ENCODE data around the gene NUDT16L1. TPM values are rescaled to one million over a fixed set of nuclear protein-coding genes. Genes with fewer than 3 reads are reported as not detected.

The NUDT16L1 gene
- total and polyA plus RNA-seq, 2 of the 13 experiments (the other 11 are each of a cell fraction or from before 2014, with no cell fraction given) = 28.0 to 40.5 TPM

GRCh38 chr16:4663777-4664465 lies 29.4 kb upstream of the NUDT16L1 start (continued):
- TF ChIP-seq KDM3A (CRISPR knock-in tag; IDR thresholded peaks at IDR 0.05; ENCODE audit: low read depth) = peak; percentile 90
- TF ChIP-seq, protein P1, sequence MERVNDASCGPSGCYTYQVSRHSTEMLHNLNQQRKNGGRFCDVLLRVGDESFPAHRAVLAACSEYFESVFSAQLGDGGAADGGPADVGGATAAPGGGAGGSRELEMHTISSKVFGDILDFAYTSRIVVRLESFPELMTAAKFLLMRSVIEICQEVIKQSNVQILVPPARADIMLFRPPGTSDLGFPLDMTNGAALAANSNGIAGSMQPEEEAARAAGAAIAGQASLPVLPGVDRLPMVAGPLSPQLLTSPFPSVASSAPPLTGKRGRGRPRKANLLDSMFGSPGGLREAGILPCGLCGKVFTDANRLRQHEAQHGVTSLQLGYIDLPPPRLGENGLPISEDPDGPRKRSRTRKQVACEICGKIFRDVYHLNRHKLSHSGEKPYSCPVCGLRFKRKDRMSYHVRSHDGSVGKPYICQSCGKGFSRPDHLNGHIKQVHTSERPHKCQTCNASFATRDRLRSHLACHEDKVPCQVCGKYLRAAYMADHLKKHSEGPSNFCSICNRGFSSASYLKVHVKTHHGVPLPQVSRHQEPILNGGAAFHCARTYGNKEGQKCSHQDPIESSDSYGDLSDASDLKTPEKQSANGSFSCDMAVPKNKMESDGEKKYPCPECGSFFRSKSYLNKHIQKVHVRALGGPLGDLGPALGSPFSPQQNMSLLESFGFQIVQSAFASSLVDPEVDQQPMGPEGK (CRISPR knock-in tag; IDR thresholded peaks at IDR 0.05) = peak; percentile 87
- TF ChIP-seq, protein P2, sequence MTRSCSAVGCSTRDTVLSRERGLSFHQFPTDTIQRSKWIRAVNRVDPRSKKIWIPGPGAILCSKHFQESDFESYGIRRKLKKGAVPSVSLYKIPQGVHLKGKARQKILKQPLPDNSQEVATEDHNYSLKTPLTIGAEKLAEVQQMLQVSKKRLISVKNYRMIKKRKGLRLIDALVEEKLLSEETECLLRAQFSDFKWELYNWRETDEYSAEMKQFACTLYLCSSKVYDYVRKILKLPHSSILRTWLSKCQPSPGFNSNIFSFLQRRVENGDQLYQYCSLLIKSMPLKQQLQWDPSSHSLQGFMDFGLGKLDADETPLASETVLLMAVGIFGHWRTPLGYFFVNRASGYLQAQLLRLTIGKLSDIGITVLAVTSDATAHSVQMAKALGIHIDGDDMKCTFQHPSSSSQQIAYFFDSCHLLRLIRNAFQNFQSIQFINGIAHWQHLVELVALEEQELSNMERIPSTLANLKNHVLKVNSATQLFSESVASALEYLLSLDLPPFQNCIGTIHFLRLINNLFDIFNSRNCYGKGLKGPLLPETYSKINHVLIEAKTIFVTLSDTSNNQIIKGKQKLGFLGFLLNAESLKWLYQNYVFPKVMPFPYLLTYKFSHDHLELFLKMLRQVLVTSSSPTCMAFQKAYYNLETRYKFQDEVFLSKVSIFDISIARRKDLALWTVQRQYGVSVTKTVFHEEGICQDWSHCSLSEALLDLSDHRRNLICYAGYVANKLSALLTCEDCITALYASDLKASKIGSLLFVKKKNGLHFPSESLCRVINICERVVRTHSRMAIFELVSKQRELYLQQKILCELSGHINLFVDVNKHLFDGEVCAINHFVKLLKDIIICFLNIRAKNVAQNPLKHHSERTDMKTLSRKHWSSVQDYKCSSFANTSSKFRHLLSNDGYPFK (CRISPR knock-in tag; IDR thresholded peaks at IDR 0.05; ENCODE audit: borderline replicate concordance) = peak; percentile 63; the same call in 1 of the 2 replicates
- TF ChIP-seq, protein P3, sequence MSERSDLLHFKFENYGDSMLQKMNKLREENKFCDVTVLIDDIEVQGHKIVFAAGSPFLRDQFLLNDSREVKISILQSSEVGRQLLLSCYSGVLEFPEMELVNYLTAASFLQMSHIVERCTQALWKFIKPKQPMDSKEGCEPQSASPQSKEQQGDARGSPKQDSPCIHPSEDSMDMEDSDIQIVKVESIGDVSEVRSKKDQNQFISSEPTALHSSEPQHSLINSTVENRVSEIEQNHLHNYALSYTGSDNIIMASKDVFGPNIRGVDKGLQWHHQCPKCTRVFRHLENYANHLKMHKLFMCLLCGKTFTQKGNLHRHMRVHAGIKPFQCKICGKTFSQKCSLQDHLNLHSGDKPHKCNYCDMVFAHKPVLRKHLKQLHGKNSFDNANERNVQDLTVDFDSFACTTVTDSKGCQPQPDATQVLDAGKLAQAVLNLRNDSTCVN (CRISPR knock-in tag; IDR thresholded peaks at IDR 0.05; ENCODE audit: borderline replicate concordance) = peak; percentile 90
- no peak for TF ChIP-seq MTF1 (CRISPR knock-in tag; IDR thresholded peaks at IDR 0.05)
- TF ChIP-seq ZNF318 (CRISPR knock-in tag; IDR thresholded peaks at IDR 0.05) = peak; percentile 32; the same call in 1 of the 2 replicates
- TF ChIP-seq, protein P4, sequence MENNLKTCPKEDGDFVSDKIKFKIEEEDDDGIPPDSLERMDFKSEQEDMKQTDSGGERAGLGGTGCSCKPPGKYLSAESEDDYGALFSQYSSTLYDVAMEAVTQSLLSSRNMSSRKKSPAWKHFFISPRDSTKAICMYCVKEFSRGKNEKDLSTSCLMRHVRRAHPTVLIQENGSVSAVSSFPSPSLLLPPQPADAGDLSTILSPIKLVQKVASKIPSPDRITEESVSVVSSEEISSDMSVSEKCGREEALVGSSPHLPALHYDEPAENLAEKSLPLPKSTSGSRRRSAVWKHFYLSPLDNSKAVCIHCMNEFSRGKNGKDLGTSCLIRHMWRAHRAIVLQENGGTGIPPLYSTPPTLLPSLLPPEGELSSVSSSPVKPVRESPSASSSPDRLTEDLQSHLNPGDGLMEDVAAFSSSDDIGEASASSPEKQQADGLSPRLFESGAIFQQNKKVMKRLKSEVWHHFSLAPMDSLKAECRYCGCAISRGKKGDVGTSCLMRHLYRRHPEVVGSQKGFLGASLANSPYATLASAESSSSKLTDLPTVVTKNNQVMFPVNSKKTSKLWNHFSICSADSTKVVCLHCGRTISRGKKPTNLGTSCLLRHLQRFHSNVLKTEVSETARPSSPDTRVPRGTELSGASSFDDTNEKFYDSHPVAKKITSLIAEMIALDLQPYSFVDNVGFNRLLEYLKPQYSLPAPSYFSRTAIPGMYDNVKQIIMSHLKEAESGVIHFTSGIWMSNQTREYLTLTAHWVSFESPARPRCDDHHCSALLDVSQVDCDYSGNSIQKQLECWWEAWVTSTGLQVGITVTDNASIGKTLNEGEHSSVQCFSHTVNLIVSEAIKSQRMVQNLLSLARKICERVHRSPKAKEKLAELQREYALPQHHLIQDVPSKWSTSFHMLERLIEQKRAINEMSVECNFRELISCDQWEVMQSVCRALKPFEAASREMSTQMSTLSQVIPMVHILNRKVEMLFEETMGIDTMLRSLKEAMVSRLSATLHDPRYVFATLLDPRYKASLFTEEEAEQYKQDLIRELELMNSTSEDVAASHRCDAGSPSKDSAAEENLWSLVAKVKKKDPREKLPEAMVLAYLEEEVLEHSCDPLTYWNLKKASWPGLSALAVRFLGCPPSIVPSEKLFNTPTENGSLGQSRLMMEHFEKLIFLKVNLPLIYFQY (CRISPR knock-in tag; IDR thresholded peaks at IDR 0.05; ENCODE audit: borderline replicate concordance) = peak; percentile 86
- TF ChIP-seq ZNF331 (CRISPR knock-in tag; IDR thresholded peaks at IDR 0.05) = peak; percentile 84

Data from HepG2 (cell line).